Activated gamma-delta T cell treated with Interleukin-2 at 50 U/mL for 16 hours (primary cell): Measurements from ENCODE around the gene KRT78.
"Not testable (repeated sequence)": the region's sequence is repeated elsewhere in the genome, so short reads cannot be mapped to it uniquely, and the experiment has no call there.

ENCODE experiments used
- DNase-seq: peaks from one replicate; pipeline ENCODE4 v3.0.0-alpha.2; 2020

Gene KRT78, protein sequence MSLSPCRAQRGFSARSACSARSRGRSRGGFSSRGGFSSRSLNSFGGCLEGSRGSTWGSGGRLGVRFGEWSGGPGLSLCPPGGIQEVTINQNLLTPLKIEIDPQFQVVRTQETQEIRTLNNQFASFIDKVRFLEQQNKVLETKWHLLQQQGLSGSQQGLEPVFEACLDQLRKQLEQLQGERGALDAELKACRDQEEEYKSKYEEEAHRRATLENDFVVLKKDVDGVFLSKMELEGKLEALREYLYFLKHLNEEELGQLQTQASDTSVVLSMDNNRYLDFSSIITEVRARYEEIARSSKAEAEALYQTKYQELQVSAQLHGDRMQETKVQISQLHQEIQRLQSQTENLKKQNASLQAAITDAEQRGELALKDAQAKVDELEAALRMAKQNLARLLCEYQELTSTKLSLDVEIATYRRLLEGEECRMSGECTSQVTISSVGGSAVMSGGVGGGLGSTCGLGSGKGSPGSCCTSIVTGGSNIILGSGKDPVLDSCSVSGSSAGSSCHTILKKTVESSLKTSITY

DNA sequence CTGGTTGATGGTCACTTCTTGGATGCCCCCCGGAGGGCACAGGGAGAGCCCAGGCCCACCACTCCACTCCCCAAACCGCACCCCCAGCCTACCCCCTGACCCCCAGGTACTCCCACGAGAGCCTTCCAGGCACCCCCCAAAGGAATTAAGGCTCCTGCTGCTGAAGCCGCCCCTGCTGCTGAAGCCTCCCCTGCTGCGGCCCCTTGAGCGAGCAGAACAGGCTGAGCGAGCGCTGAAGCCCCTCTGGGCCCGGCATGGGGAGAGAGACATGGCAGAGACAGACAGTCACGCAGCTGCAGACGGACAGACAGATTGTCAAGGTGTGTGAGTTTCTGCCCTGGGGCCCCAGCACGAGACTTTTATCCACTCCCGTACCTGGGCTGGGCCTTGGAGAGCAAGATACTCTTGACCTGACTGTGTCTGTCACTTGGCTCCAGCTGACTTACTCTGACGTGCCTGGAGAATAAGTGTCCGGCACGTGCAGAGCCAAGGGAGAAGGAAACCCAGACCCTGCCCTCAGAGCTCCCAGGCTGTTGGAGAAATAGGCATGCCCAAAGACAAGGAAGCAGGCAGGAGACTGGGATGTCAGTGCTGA lies at the start of gene KRT78:
TSS of gene KRT78 (minus strand) at position 334 of the 595 bp plus-strand sequence. CDS start at position 270, 64 bp downstream.
- no peak for DNase-seq

DNA sequence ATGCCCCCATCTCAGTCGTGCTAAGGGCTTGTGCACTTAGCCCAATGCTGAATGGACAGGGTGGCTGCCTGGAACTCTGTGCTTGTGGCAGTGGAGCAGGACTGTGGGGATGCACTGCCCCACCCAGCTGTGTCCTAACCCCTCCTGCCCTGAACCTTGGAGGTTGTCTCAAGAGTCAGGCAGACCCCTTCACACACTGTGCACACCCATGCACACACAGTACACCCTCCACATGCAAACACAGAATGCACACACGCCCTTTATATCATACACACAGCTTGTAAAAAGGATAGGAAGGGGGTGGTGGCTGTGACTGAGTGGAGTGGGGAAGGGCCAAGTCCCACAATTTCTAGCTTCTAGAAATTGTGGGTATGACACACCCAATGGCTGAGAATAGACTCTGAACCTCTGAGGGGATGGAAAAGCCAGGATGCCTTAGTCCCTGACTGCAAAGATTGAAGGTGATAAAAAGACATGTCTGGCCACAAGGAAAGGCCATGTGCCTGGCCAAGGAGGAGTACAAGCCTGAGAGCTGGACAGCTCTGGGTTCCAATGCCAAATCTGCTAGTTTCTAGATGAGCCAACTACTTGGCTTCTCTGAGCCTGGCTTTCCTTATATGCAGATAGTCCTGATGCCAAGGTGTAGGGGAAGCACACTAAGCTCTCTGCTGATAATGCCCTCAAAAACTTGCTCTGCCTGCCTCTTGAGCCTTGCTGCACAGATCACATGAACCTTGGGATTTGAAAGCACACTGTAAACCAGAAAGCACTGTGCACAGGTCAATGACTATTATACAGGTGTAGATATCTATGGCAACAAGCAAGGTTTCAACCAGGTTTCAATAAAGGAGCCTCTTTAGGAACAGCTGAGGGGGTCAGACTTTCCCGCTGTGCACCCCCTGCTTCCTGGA lies 47.7 kb upstream of the KRT78 start:
- DNase-seq, result no peak

DNA sequence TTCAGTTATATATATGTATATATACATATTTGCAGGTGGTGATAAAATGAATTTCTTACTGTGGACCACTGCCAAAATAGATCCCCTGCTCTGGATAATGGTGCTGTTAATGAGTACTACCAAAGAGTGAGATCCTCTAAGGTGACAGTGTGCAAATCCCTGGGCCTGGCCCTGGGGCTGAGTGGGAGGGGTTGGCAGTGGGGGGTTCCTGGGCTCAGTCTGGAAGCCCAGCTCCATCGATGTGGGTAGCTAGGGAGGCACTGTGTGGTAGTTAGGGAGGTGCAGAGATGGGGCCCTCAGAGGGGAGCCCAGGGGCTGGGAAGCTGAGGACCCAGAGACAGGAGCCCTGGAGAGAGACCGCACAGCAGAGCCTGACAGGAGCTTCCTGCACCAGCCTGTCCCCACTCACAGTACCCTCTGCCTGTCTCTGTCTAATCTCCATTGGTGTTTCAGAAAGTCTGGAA lies 47.0 kb upstream of the KRT78 start:
- DNase-seq, result no peak

DNA sequence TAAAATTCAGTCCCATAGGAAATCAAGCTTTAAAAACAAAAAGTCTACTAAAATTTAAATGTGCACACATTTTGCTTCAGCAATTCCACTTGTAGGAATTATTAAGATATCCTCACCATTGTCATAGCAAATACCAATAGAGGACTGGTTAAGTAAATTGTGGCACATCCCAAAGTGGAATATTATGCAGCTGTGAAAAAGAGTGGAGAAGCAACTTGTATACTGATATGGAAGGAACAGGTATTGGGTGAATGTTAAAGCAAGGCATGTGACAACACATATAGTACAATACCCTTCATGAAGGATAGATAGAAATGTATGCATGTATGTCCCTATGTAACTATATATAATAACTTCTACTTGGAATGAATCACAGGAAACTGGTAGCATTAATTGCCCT lies 44.2 kb upstream of the KRT78 start:
- DNase-seq, result no peak

DNA sequence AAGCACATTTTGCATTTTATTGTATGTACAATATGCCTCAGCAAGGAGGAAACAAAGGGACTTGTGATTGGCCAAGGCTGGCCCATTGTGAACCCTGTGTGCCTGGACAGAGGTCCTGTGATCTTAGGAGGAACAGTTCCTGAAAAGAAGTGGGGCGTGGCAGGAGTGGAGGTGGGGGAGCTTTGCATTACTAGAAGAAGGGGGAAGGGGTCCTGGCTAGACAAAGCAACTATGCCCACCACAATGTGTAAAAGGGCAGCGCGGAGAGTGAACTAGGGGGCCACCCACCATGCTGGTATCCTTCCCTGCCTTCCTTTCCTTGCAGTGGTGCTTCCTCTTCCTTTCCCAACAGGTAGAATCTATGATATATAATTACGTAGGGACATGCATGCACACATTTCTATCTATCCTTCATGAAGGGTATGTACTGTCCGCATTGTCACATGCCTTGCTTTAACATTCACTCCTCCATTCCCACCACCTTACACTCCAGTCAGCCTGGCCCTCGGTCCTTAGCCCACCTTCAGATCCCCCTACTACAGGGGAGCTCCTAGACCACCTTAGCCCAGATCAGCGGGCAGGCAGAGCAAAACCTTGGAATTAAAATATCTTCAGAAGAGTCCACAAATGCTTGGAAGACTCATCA lies 43.5 kb upstream of the KRT78 start:
- DNase-seq, result no peak

DNA sequence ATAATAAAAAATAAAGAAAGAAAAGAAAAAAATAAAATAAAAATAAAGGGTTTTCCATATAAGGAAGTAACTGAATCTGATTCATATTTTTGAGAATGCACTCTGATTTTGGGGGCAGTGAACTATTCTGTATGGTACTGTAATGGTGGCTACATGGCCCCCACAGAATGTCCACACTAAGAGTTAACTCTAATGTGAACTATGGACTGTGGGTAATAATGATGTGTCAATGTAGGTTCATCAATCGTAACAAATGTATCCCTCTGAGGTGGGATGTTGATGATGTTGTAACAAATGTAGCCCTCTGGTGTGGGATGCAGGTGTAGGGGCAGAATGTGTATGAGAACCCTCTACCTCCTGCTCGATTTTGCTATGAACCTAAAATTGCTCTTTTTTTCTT lies 42.2 kb upstream of the KRT78 start:
- no peak for DNase-seq

DNA sequence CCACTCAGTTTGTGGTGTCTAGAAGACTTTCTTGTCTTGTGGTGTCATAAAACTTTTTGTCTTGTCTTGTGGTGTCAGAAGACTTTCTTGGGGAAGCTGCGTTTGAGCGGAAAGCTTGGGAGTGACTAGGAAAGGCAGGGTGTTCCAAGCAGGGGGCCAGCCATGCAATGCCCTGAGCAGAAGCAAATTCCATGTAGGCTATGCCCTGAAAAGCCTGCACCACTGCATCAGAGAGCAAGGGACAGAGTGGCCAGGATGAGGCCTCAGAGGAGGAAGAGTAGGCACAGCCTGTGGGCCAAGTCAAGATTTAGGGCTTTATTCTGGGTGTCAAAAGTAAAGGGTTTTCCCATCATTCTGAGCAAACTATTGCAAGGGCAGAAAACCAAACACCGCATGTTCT lies 41.6 kb upstream of the KRT78 start:
- DNase-seq, result no peak

DNA sequence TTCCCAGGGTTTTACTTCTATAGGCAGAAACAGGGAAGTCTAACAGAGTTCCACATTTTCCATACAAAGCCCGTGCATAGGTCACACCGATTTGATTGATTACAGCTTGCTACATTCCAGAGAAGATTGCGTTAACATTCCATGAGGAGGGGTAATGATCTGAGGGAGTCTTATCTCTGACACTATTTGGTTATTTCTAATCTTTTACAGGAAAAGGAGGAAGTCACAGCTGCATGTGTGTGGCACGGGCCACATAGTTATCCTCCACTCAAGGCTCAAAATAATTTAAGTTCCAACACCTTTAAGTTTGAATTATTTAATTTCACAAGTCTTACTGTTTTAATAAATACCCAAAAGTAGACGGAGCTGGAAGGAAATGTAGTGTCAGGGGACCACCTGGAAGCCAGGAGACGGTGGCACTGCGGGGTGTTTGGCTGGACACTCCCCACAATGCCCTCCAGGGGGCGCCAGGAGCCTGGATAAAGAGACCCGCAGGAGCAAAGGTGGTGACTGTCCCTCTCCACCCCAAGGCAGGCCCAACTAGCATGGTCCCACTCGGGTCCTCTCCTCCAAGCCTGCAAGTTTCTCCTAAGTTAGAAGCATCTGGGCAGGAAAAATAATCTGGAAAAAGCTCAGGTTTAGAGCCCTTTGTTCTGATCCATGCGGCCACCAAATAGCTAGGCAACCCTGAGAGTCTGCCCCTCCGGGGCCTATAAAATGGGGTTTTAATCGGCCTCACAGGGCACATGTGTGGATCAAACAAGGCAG lies 35.9 kb upstream of the KRT78 start:
- DNase-seq, result peak; percentile 81

DNA sequence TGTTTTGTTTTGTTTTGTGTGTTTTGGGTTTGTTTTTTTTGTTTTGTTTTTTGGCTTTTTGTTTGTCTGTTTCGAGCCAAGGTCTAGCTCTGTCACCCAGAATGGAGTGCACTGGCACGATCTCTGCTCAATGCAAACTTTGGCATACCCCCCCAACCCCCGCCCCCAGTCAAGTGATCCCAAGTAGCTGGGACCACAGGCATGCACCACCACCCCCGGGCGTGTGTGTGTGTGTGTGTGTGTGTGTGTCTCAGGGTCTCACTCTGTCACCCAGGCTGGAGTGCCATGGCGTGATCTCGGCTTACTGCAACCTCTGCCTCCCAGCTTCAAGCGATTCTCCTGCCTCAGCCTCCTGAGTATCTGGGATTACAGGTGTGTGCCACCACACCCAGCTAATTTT lies 31.7 kb upstream of the KRT78 start:
- not testable (repeated sequence) for DNase-seq

DNA sequence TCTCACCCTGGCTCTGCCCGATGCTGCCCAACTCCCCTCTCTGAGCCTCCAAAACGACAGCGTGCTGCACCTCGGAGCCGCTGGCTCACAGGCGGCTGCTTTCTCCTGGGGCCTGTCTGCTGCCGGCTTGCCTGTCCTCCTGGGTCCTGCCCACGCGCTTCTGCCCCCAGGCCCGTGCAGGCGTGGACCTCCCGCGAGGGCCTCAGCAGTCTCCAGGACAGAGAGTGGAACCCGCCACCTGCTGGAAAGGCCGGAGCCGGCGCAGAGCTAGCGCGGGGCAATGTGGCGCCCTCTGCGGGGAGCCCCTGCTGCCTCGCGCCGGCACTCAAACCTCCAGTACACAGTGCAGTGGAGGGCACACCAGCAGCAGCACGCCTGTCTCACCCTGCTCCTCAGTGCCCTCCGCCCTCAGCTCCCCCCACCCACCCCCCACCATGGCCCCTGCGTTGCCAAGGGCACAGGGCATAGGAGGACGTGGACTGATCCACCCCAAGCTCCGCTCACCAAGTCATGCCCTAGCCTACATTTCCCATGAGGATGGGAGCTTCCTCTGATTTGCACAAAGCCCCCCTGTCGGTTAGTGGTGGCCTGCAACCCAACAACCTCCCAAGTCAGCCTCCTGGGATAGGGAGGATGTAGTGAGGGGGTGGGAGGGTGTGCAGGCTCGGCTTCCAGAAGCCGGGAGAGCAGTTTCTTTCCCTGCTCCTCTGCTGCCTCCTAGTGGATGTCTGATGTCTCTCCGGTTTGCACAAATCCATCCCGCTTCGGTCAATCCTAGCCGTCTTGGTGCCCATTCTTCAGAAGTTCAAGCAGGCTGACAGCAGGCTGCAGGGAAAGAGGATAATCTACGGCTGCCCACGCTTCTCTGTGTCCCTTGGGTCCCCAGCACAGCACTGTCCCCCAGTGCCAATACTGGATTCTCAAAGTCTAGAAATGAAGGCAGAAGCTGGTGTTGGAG lies 30.9 kb upstream of the KRT78 start:
- DNase-seq, result peak; percentile 64

DNA sequence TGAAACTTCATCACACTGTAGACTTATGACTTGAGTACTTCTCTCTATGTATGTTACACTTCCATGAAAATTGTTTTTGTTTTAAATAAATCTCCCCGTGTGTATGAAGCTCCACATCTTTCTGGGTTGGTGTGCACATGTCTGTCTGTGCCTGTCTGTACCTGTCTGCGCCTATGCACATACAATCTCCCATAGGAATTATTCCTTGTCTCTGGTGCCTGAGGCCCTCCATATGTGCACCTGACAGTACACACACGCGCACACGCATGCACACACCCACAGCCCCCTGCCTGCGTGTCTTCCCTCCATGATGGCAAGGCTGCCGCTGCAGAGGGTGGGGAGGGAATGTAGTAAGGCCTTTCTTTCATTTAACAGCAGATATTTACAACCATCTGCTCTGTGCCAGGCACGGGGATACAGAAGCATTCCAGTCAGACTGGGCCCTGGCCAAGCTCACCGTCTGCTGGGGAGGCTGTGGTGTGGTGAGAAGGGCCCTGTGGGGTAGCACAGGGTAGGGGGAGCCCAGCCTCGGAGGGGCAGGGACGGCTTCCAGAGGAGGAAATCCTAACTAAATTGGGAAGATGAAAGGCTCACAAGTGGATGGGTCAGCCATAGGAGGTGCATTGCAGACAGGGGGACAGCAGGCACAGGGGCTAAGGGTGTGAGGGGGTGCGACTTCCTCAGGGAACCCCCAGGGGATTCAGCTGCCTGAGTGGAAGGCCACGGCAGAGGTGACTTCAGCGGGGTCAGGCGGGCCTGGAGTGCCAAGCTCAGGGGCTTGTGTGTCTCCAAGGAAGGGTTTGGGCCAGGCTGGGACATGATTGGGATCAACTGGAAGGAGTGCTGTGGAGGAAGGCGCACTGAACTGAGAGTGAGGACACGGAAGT lies 30.0 kb upstream of the KRT78 start:
- no peak for DNase-seq

DNA sequence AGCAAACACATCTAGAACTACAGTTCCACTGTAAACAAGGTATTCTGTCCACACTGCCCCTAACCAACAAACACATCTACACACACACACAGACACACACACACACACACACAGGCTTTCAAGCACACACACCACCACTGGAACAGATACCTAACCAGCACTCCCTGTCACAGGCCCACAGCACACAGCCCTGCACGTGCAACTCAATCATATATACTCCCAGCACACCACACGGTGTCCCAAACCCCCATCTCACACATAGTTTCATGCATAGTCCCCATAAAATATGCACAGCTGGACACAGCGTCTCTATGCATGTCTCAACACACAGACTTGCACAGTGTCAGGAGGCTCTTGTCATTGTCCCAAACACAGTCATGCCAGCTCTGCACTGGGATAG lies 28.4 kb upstream of the KRT78 start:
- DNase-seq, result no peak

DNA sequence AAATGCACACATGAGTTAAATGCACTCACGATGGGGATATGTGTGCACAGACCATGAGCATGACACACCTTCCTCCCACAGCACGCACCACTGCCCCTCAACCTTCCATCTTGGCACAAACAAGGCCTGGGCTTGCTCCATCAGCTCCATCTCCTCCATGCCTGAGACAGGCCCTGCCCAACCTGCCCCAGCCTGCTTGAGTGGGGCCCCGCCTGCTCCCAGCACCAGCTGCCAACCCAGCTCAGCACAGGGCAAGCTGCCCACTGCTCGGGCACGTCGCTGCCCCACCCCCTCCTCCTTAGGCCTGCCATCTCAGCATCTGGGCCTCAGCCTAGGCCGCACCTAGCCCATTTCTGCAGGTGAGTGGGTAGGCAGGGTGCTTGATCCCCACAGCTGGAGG lies 27.6 kb upstream of the KRT78 start:
- no peak for DNase-seq

DNA sequence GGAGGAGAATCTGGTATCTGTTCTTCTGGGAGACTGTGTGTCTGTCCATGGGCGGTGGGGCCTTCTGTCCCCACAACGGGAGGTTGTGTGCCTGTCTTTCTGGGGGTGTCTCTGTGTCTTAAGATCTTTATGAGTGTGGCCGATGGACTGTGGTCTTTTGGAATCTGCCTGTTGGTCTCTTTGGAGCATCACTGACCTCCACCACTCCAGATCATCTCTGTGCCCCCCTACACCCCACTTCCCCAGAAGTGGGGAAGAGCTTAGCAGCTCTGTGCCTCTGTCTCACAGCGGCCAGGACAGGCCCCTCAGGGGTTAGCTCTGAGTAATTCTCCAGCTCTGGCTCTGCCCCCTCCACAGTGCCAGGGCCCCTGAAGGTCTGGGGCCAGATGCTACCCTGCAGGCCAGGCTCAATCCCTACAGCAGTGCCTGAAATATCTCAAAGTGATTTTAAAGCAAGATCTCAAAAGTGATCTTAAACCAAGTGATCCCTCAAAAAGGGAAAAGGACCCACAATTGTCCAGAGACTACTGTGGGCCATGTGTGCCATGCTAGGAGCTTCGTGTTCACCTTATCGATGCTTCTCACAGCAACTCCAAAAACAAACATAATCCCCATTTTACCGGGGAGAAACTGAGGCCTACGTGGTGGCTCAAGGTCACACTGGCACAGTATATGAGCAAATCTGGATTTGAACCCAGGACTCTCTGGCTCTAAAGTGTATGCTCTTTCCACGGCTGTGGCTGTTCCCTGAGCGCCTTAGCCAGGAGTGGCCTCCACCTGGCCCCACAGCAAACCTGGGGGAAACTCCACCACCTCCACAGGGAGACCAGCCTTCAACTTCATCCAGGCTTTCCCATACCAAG lies 26.0 kb upstream of the KRT78 start:
- no peak for DNase-seq

DNA sequence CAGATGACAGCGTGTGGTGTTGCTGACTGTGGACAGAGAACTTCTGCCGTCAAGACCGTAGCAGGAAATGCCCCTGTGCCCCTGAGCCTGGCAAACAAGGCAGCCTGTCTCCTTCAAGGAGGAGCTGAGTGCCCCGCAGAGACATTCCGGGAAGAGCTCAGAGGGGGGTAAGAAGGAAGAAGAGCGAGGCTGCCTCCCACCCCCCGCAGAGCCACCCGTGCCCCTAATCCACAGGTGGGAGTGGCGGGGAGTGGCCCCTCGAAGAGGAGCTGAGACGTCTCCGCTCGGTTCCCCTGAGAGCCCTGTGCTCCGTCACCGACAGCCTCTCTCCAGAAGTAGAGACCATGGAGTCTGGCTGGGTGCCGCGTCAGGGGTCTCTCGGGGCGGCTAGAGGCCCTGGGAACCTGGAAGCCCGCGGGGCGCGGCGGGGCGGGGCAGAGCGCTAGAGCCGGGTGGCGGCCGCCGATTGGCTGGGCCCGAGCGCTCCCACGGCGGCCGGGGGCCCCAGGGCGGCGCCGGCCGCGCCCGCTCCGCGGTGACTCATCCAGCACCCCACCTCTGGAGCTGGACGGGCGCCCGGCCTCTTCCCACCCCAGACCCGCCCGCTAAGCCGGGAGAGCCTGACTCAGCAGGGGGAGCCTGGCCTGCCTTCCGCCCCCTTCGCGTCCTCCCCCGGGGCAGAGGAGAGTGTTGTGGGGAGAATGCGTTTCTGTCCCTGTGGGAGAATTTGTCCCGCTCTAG lies 25.2 kb upstream of the KRT78 start:
- DNase-seq, result peak; percentile 31

DNA sequence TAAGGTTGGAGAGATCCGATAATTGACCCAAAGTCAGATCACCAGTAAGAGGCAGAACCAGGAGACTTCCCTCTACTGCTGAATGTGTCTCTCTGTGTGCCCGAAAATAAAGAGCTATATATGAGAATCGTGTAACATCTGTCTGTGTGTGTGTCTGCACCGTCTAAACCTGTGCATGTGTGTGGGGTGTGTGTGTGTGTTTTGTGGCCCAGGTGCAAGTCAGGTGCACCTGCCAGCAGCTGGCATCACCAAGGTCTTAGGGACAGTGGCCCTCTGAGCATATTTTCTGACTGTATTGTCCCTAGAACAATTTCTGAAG lies 24.7 kb upstream of the KRT78 start:
- no peak for DNase-seq

DNA sequence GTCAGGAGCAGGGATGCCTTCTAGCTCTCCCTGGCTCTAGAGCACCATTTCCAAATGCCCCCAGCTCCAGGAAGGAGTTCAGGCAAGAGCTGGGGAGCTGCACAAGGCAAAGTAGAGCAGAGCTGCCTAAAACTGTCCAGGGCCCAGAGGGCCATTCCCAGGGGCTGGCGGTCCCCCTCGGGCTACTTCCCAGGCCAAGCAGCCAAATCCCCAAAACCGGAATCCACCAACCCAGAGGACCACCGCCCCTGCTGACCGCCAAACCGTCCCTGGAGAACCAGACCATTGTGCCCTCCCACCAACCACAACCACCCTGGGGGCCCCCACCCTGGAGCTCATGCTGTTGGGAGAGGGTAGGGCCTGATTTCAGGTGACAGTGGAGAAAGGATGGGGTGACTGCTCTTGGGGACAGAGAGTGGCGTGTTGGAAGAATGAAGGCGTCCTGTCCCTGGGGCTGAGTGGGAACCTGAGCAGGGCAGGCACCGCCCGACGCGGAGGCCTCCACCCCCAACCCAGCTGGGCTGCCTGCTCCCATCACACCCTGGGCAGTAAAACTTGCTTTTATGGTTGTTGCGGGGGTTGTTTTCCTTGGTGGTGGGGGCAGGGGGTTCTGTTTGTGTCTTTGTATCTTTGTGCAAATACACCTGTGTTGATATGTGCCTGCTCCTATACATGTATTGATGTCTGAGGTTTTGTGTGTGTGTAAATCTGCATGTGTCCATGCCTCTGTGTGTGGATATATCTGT lies 24.0 kb upstream of the KRT78 start:
- DNase-seq, result no peak
